ENCODE results near the gene NRTN.

NRTN gene

GRCh38 chr19:5795382-5795919, 9.4 kb upstream of the NRTN start:
- TF ChIP-seq CTCF (IDR thresholded peaks at IDR 0.05; ENCODE audit: low read depth, low read length, poor library complexity, severe bottlenecking) (no peak), EZH2phosphoT487 (IDR thresholded peaks at IDR 0.05; ENCODE audit: borderline replicate concordance, low read length) (no peak)

GRCh38 chr19:5798244-5798643, 6.6 kb upstream of the NRTN start:
- Histone ChIP-seq H3K36me3 (ENCODE audit: control insufficient read depth, low read length) (no peaks in the 10 kb centered on the region), H3K4me1 (ENCODE audit: control insufficient read depth, low read length) (peaks cover under 1% of the 10 kb centered on the region; the same call in 1 of the 2 replicates), H3K79me2 (ENCODE audit: control insufficient read depth, low read length) (no peaks in the 10 kb centered on the region), H3F3A (ENCODE audit: control insufficient read depth, insufficient read depth) (no peaks in the 10 kb centered on the region), H3K4me3 (ENCODE audit: low read length) (no peak overlapping the region), H3K27me3 (ENCODE audit: control insufficient read depth, low read length) (no peaks in the 10 kb centered on the region), H3K4me2 (ENCODE audit: low read length) (no peak overlapping the region), H3K9me3 (ENCODE audit: control insufficient read depth, insufficient read depth, low read length) (no peaks in the 10 kb centered on the region), H4K20me1 (ENCODE audit: control insufficient read depth, insufficient read depth, low read depth, low read length) (no peaks in the 10 kb centered on the region), H3K27ac (ENCODE audit: low read depth, low read length) (no peak overlapping the region), H3K9me2 (replicated peaks; ENCODE audit: control insufficient read depth, low read length) (no peaks in the 10 kb centered on the region)
- TF ChIP-seq EZH2phosphoT487 (IDR thresholded peaks at IDR 0.05; ENCODE audit: borderline replicate concordance, low read length) (no peak), CTCF (IDR thresholded peaks at IDR 0.05; ENCODE audit: low read depth, low read length, poor library complexity, severe bottlenecking) (no peak)

More at GRCh38 chr19:5795382-5795919, 9.4 kb upstream of the NRTN start:
- H3F3A ChIP-seq (ENCODE audit: control insufficient read depth, insufficient read depth), result no peaks in the 10 kb centered on the region
- H3K27ac ChIP-seq (ENCODE audit: low read depth, low read length), result no peak overlapping the region
- H3K4me1 ChIP-seq (ENCODE audit: control insufficient read depth, low read length), result peaks cover 4% of the 10 kb centered on the region
- H3K9me3 ChIP-seq (ENCODE audit: control insufficient read depth, insufficient read depth, low read length), result no peaks in the 10 kb centered on the region
- peaks cover 3% of the 10 kb centered on the region; the same call in 1 of the 2 replicates for H3K36me3 ChIP-seq (ENCODE audit: control insufficient read depth, low read length)
- H3K27me3 ChIP-seq (ENCODE audit: control insufficient read depth, low read length), result no peaks in the 10 kb centered on the region
- no peaks in the 10 kb centered on the region for H3K9me2 ChIP-seq (replicated peaks; ENCODE audit: control insufficient read depth, low read length)
- H4K20me1 ChIP-seq (ENCODE audit: control insufficient read depth, insufficient read depth, low read depth, low read length), result no peaks in the 10 kb centered on the region
- H3K79me2 ChIP-seq (ENCODE audit: control insufficient read depth, low read length), result no peaks in the 10 kb centered on the region; the same call in 1 of the 2 replicates
- H3K4me3 ChIP-seq (ENCODE audit: low read length), result no peak overlapping the region
- H3K4me2 ChIP-seq (ENCODE audit: low read length), result no peak overlapping the region

GRCh38 chr19:5799247-5800241, 5.3 kb upstream of the NRTN start:
- Histone ChIP-seq H3K9me2 (replicated peaks; ENCODE audit: control insufficient read depth, low read length) (no peaks in the 10 kb centered on the region), H3K4me3 (ENCODE audit: low read length) (no peak overlapping the region), H3K36me3 (ENCODE audit: control insufficient read depth, low read length) (no peaks in the 10 kb centered on the region), H3K27ac (ENCODE audit: low read depth, low read length) (no peak overlapping the region), H3K79me2 (ENCODE audit: control insufficient read depth, low read length) (no peaks in the 10 kb centered on the region), H3K4me2 (ENCODE audit: low read length) (no peak overlapping the region), H3F3A (ENCODE audit: control insufficient read depth, insufficient read depth) (no peaks in the 10 kb centered on the region), H3K27me3 (ENCODE audit: control insufficient read depth, low read length) (peaks cover 8% of the 10 kb centered on the region), H3K4me1 (ENCODE audit: control insufficient read depth, low read length) (peaks cover 12% of the 10 kb centered on the region), H3K9me3 (ENCODE audit: control insufficient read depth, insufficient read depth, low read length) (no peaks in the 10 kb centered on the region), H4K20me1 (ENCODE audit: control insufficient read depth, insufficient read depth, low read depth, low read length) (no peaks in the 10 kb centered on the region)
- no peak for TF ChIP-seq EZH2phosphoT487 (IDR thresholded peaks at IDR 0.05; ENCODE audit: borderline replicate concordance, low read length)
- TF ChIP-seq CTCF (IDR thresholded peaks at IDR 0.05; ENCODE audit: low read depth, low read length, poor library complexity, severe bottlenecking), result no peak

All from DOHH2 (cell line).